ENCODE measurements around the gene ASAP2. TPM values are rescaled to one million over a fixed set of nuclear protein-coding genes. Genes with fewer than 3 reads are reported as not detected.

The ASAP2 gene
- total RNA-seq, 4 donors from 2014 or later = 28.2 to 38.0 (median 31.7) TPM

DNA sequence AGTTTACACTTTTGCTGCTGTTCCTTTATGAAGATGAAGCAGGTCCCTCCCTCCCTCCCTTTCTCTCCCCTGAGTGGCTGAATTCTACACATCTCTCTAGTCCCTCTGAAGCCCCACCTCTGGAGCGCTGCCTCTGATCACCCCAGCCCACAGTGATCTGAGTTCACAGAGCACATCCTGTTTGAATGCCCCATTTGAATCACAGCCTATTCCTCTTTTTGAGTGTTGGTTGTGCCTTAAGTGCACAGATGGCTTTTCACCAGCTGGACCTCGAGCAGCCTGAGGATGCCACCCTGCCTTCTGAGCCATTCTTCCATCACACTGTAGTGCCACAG is 129.6 kb downstream of the ASAP2 start:
- Histone ChIP-seq H3K36me3 (peaks cover 0 to 23% (median 0%) of the 10 kb centered on the region in 3 donors), H3K4me3 (no peak overlapping the region), H3K27ac (peak overlapping the region in 3 of 4 donors; percentile 30 to 73 (median 63)), H3K9me3 (no peaks in the 10 kb centered on the region), H3K4me1 (peaks cover 0 to 29% (median 16%) of the 10 kb centered on the region in 4 donors), H3K27me3 (no peaks in the 10 kb centered on the region)
- TF ChIP-seq EP300 (IDR thresholded peaks at IDR 0.05) (no peak), POLR2A (IDR thresholded peaks at IDR 0.05) (no peak)
- TF ChIP-seq, protein P1, sequence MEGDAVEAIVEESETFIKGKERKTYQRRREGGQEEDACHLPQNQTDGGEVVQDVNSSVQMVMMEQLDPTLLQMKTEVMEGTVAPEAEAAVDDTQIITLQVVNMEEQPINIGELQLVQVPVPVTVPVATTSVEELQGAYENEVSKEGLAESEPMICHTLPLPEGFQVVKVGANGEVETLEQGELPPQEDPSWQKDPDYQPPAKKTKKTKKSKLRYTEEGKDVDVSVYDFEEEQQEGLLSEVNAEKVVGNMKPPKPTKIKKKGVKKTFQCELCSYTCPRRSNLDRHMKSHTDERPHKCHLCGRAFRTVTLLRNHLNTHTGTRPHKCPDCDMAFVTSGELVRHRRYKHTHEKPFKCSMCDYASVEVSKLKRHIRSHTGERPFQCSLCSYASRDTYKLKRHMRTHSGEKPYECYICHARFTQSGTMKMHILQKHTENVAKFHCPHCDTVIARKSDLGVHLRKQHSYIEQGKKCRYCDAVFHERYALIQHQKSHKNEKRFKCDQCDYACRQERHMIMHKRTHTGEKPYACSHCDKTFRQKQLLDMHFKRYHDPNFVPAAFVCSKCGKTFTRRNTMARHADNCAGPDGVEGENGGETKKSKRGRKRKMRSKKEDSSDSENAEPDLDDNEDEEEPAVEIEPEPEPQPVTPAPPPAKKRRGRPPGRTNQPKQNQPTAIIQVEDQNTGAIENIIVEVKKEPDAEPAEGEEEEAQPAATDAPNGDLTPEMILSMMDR (IDR thresholded peaks at IDR 0.05) = no peak
- DNase-seq (ENCODE audit: low spot score in 2 of 2) = no peak
- 58 to 60% methylated on average over 2 of the region's 2 CpGs for WGBS, 2 donors

GRCh38 chr2:9336576-9337314 is 130.1 kb downstream of the ASAP2 start:
- TF ChIP-seq, protein P1 (IDR thresholded peaks at IDR 0.05) = no peak
- TF ChIP-seq EP300 (IDR thresholded peaks at IDR 0.05) = peak in 1 of 2 donors; percentile 32
- 50 to 56% methylated on average over 14 of the region's 14 CpGs for WGBS, 2 donors
- no peaks in the 10 kb centered on the region for H3K9me3 ChIP-seq
- H3K36me3 ChIP-seq = peaks cover 0 to 29% (median 0%) of the 10 kb centered on the region in 3 donors
- H3K4me3 ChIP-seq = no peak overlapping the region
- peaks cover 0 to 28% (median 16%) of the 10 kb centered on the region in 4 donors for H3K4me1 ChIP-seq
- peak overlapping the region in 3 of 4 donors; percentile 30 to 73 (median 63) for H3K27ac ChIP-seq
- no peaks in the 10 kb centered on the region for H3K27me3 ChIP-seq
- DNase-seq (ENCODE audit: low spot score in 2 of 2) = peak in 1 of 2 donors; percentile 68

- DNase-seq (ENCODE audit: low spot score in 2 of 2) = no peak
- Histone ChIP-seq H3K4me3 (no peak overlapping the region), H3K9me3 (no peaks in the 10 kb centered on the region), H3K27me3 (no peaks in the 10 kb centered on the region), H3K27ac (peak overlapping the region in 2 of 4 donors; percentile 63 to 73), H3K4me1 (peaks cover 0 to 28% (median 16%) of the 10 kb centered on the region in 4 donors), H3K36me3 (peaks cover 0 to 40% (median 0%) of the 10 kb centered on the region in 3 donors)
- TF ChIP-seq, protein P1 (IDR thresholded peaks at IDR 0.05) = no peak
- no peak for TF ChIP-seq EP300 (IDR thresholded peaks at IDR 0.05)
- 84 to 91% methylated on average over 8 of the region's 8 CpGs for WGBS, 2 donors
Observed at GRCh38 chr2:9337901-9338300, 131.3 kb downstream of the ASAP2 start.

DNA sequence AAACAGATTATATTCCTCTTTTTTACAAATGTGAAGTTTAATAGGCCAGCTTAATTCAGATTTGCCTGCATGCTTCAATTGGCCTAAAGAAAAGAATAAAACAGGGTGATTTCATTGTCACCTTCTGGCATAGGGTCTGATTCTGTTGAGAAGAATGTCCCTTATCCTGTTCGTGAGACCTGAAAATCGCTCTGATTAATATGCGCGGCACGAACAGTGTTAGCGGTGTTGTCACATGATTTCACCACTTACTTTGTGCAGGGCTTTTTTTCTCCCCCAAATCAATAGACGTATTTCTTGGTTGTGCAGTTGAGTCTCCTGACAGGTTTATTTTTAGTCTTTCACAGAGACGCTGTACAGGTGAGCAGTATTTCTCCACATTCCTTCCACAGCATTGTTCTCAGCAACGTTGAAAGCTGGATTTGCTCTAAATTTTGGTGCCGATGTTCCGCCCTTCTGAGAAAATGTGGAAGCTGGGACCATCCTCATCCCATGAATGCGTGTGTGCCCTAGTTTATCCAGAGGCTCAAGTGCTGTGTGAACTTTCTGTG is 134.8 kb downstream of the ASAP2 start:
- 95 to 96% methylated on average over 12 of the region's 12 CpGs for WGBS, 2 donors
- TF ChIP-seq, protein P1 (IDR thresholded peaks at IDR 0.05) = no peak
- TF ChIP-seq EP300 (IDR thresholded peaks at IDR 0.05) (no peak), POLR2A (IDR thresholded peaks at IDR 0.05) (no peak)
- no peak overlapping the region for H3K27ac ChIP-seq
- no peak overlapping the region for H3K4me3 ChIP-seq
- H3K9me3 ChIP-seq = no peaks in the 10 kb centered on the region
- no peak for DNase-seq (ENCODE audit: low spot score in 2 of 2)
- no peaks in the 10 kb centered on the region for H3K27me3 ChIP-seq
- H3K4me1 ChIP-seq = peaks cover 0 to 16% (median 11%) of the 10 kb centered on the region in 4 donors
- peaks cover 0 to 45% (median 0%) of the 10 kb centered on the region in 3 donors for H3K36me3 ChIP-seq

GRCh38 chr2:9342659-9343058 is 136.0 kb downstream of the ASAP2 start:
- H3K27me3 ChIP-seq = no peaks in the 10 kb centered on the region
- H3K27ac ChIP-seq = no peak overlapping the region
- no peak overlapping the region for H3K4me3 ChIP-seq
- peaks cover 0 to 45% (median 0%) of the 10 kb centered on the region in 3 donors for H3K36me3 ChIP-seq
- no peaks in the 10 kb centered on the region for H3K9me3 ChIP-seq
- no peak for TF ChIP-seq POLR2A (IDR thresholded peaks at IDR 0.05)
- TF ChIP-seq EP300 (IDR thresholded peaks at IDR 0.05) = no peak
- TF ChIP-seq, protein P1 (IDR thresholded peaks at IDR 0.05) = no peak
- H3K4me1 ChIP-seq = peaks cover 0 to 14% (median 4%) of the 10 kb centered on the region in 4 donors
- DNase-seq (ENCODE audit: low spot score in 2 of 2) = no peak
- 92 to 93% methylated on average over 8 of the region's 8 CpGs for WGBS, 2 donors

Data from tibial nerve (tissue), 4 donors.